A549 (cell line): ENCODE data around the gene KSR1. TPM values are rescaled to one million over a fixed set of nuclear protein-coding genes. Genes with fewer than 3 reads are reported as not detected.

ENCODE experiments used
- ATAC-seq, 2 experiments: fragments of 200-7000 bp in 1 of 2; fragments of >200 bp in 1 of 2; cut with Nextera tagmentation in 1 of 2; cut with Tn5 transposase in 1 of 2; 3 replicates each; pipeline versions ENCODE4 v1.8.0 to v1.9.1; 2018 to 2020; ENCODE audit warnings: mild to moderate bottlenecking in 1 of 2, moderate library complexity in 1 of 2
- CTCF ChIA-PET: fragments of 300-600 bp; sonication (Branson Sonifier 250); formaldehyde crosslinking; extraction: SDS; loops from one replicate; lab custom pipeline; 2021; ENCODE audit warnings: antibody characterized with exemption, inconsistent platforms; lab: Yijun Ruan, JAX
- POLR2A ChIA-PET: fragments of 350-600 bp; formaldehyde crosslinking; extraction: SDS; loops from one replicate; lab custom pipeline; 2021; ENCODE audit warnings: antibody characterized with exemption, inconsistent platforms; lab: Yijun Ruan, JAX
- DNase-seq, 2 experiments: peaks; one replicate each; pipeline versions ENCODE4 v3.0.0 to v3.0.0-alpha.2; 2011 to 2016; ENCODE audit warnings: low read depth in 1 of 2, low spot score in 1 of 2
- FAIRE-seq: peaks from 2 replicates; lab custom pipeline; 2011; peaks lifted over from hg19 to GRCh38; lab: Jason Lieb, UNC
- H3K27ac ChIP-seq, 2 experiments: fragments of >200 bp; sonication (Bioruptor Twin); formaldehyde crosslinking; 3 replicates each; pipeline ENCODE4 v1.5.1; 2016 to 2017
- H3K4me1 ChIP-seq: fragments of >200 bp; sonication (Bioruptor Twin); formaldehyde crosslinking; 3 replicates; pipeline ENCODE4 v1.6.1; 2016
- H3K4me2 ChIP-seq: fragments of >200 bp; sonication (Bioruptor Twin); formaldehyde crosslinking; 3 replicates; pipeline ENCODE4 v1.6.1; 2016
- H3K4me3 ChIP-seq: fragments of >200 bp; sonication (Bioruptor Twin); formaldehyde crosslinking; 3 replicates; pipeline ENCODE4 v1.5.1; 2016
- H3K9me3 ChIP-seq: fragments of >200 bp; sonication (Bioruptor Twin); formaldehyde crosslinking; 3 replicates; pipeline ENCODE4 v1.6.1; 2016
- EHF ChIP-seq: fragments of 250-450 bp; sonication (Bioruptor Pico); IDR thresholded peaks from 2 replicates; pipeline ENCODE4 v1.5.0; 2020; ENCODE audit warnings: mild to moderate bottlenecking
- EP300 ChIP-seq, 2 experiments: fragments of >200 bp; sonication (Bioruptor Twin); formaldehyde crosslinking; IDR thresholded peaks; 2 replicates in 1 of 2; 3 replicates in 1 of 2; pipeline ENCODE4 v1.6.1; 2016 to 2017
- HOXB5 ChIP-seq: fragments of 250-450 bp; sonication (Bioruptor Pico); IDR thresholded peaks from 2 replicates; pipeline ENCODE4 v1.5.0; 2020; ENCODE audit warnings: mild to moderate bottlenecking, moderate library complexity
- KDM1A ChIP-seq: fragments of 200-600 bp; sonication (generic); IDR thresholded peaks from 2 replicates; pipeline ENCODE4 v1.6.1; 2016; ENCODE audit warnings: low read depth, mild to moderate bottlenecking
- KDM5A ChIP-seq: fragments of 200-600 bp; sonication (generic); IDR thresholded peaks from 2 replicates; pipeline ENCODE4 v1.6.1; 2016; ENCODE audit warnings: antibody characterized with exemption, mild to moderate bottlenecking
- MAZ ChIP-seq: fragments of 150-350 bp; IDR thresholded peaks from 2 replicates; pipeline ENCODE4 v1.6.1; 2014; ENCODE audit warnings: antibody characterized with exemption, low read depth, low read length, borderline replicate concordance
- PHF8 ChIP-seq: fragments of 200-600 bp; sonication (generic); IDR thresholded peaks from 2 replicates; pipeline ENCODE4 v1.6.1; 2016; ENCODE audit warnings: low read depth, mild to moderate bottlenecking, antibody characterized with exemption, moderate library complexity, borderline replicate concordance
- POLR2A ChIP-seq: IDR thresholded peaks from 2 replicates; pipeline ENCODE4 v1.6.1; 2012; ENCODE audit warnings: mild to moderate bottlenecking, low read length
- POLR2AphosphoS2 ChIP-seq: conservative IDR thresholded peaks from 2 replicates; pipeline ENCODE4 v1.6.1; 2012; ENCODE audit warnings: low read length, improper control_type of control experiment, inconsistent platforms
- RAD21 ChIP-seq, 2 experiments: fragments of >200 bp in 1 of 2; sonication (Bioruptor Twin) in 1 of 2; formaldehyde crosslinking in 1 of 2; IDR thresholded peaks in 1 of 2; conservative IDR thresholded peaks in 1 of 2; 2 replicates in 1 of 2; 3 replicates in 1 of 2; pipeline ENCODE4 v1.6.1; 2012 to 2018; ENCODE audit warnings: inconsistent platforms in 1 of 2
- RARB ChIP-seq: fragments of 250-450 bp; sonication (Bioruptor Pico); IDR thresholded peaks from 2 replicates; pipeline ENCODE4 v1.8.0; 2021; ENCODE audit warnings: mild to moderate bottlenecking, moderate library complexity
- RCOR1 ChIP-seq: fragments of 150-350 bp; IDR thresholded peaks from 2 replicates; pipeline ENCODE4 v1.6.1; 2014; ENCODE audit warnings: antibody characterized with exemption, low read length, low read depth
- RFX5 ChIP-seq: fragments of 450-650 bp; IDR thresholded peaks from 2 replicates; pipeline ENCODE4 v1.7.1; 2014; ENCODE audit warnings: antibody characterized with exemption, mild to moderate bottlenecking, moderate library complexity
- SMC3 ChIP-seq: fragments of >200 bp; sonication (Bioruptor Twin); formaldehyde crosslinking; IDR thresholded peaks from 3 replicates; pipeline ENCODE4 v1.6.1; 2018; ENCODE audit warnings: inconsistent platforms
- ZNF302 ChIP-seq: fragments of 250-450 bp; sonication (Bioruptor Pico); IDR thresholded peaks from 2 replicates; pipeline ENCODE4 v1.9.0; 2021; ENCODE audit warnings: inconsistent platforms, mild to moderate bottlenecking, moderate library complexity
- ZSCAN20 ChIP-seq: fragments of 250-450 bp; sonication (Bioruptor Pico); IDR thresholded peaks from 2 replicates; pipeline ENCODE4 v1.8.0; 2022; ENCODE audit warnings: mild to moderate bottlenecking, moderate library complexity
- WGBS: methylation state at CpG from one replicate; pipeline ENCODE4 v1.1.6; 2017; ENCODE audit errors: missing lambda C conversion rate; 5-methylcytosine and 5-hydroxymethylcytosine counted together
- polyA plus RNA-seq, 4 experiments: library from polyadenylated mRNA; depleted of rRNA in 3 of 4; stranded (reverse); fragments of >200 nt; fragmentation: RNase III in 1 of 4; extraction: RNeasy Plus Mini Kit Qiagen cat#74134 plus additional on column Dnase treatment in 1 of 4; gene quantifications; 2 replicates in 3 of 4; 3 replicates in 1 of 4; pipeline ENCODE4 v1.2.3, GENCODE V29; 2011 to 2017
- TF ChIP-seq, protein P1 (sequence below): IDR thresholded peaks from 2 replicates; pipeline ENCODE4 v1.6.1; 2012
- TF ChIP-seq, protein P2 (sequence below): fragments of >200 bp; sonication (Bioruptor Twin); formaldehyde crosslinking; IDR thresholded peaks from 2 replicates; pipeline ENCODE4 v1.6.1; 2016
- TF ChIP-seq, protein P3 (sequence below): fragments of 150-350 bp; IDR thresholded peaks from 2 replicates; pipeline ENCODE4 v1.6.1; 2014; ENCODE audit warnings: low read depth, mild to moderate bottlenecking, low read length
- TF ChIP-seq, protein P4 (sequence below): fragments of >200 bp; sonication (Bioruptor Twin); formaldehyde crosslinking; IDR thresholded peaks from 3 replicates; pipeline ENCODE4 v1.5.1; 2016

The KSR1 gene
- polyA plus RNA-seq, 2 of the 4 experiments (the other 2 are of a cell fraction) = 13.3 to 14.6 TPM

DNA sequence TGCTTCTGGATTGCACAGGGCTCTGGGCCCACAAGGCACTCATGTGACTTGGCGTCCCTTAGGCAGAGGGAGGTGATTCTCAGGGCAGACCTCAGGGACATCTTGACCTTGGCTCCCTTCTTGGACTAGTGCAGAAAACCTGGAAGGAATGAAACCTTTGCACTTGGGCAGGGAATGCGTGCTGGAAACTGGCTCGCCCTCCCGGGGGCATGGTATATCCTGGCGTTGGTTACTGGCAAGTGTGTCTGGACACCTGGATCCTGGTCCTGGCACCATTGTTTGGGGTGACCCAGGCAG, 111.3 kb downstream of the KSR1 start:
- POLR2A ChIA-PET = interaction anchor here (1.4 kb wide), 1 partner anchor 273 kb away, joined by 4 read pairs; the partner anchor contains the start of gene WSB1
- no peak for DNase-seq
- 95% methylated on average over 5 of the region's 5 CpGs for WGBS
- Histone ChIP-seq H3K4me1 (peaks cover 66% of the 10 kb centered on the region), H3K27ac (peak overlapping the region; percentile 46 to 87), H3K9me3 (no peaks in the 10 kb centered on the region), H3K4me3 (no peak overlapping the region), H3K4me2 (no peak overlapping the region)
- no peak for FAIRE-seq
- CTCF ChIA-PET = interaction anchor here (0.9 to 8.7 kb wide), 17 partner anchors 7 to 217 kb away, joined by 3 to 76 read pairs (median 8); no protein-coding TSS in a partner anchor
- no peak for ATAC-seq
- TF ChIP-seq POLR2AphosphoS2 = no peak

DNA sequence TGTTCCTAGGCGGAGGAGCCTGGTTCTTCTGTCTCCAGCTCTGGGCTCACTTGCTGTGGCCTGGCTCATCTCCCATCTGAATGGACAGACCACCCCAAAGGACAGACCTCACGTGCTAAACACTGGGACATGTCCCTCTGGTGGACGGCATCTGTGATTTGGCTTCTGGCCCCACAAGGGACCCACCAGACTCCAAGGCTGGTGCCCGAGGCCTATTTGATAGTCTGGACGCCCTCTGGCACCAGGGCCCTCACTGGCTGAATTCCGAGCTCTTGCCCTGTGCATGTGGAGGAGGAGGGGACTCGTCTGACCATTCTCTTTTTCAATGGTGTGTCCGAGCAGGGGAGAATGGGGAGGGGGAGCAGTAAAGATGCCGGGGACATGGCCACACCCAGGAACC, 112.0 kb downstream of the KSR1 start:
- 87% methylated on average over 9 of the region's 9 CpGs for WGBS
- TF ChIP-seq, protein P1, sequence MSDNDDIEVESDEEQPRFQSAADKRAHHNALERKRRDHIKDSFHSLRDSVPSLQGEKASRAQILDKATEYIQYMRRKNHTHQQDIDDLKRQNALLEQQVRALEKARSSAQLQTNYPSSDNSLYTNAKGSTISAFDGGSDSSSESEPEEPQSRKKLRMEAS = no peak
- TF ChIP-seq RAD21 (conservative IDR thresholded peaks at IDR 0.05 in 1 of 2, IDR thresholded peaks at IDR 0.05 in 1 of 2) = no peak
- no peak for TF ChIP-seq ZSCAN20
- no peak for TF ChIP-seq KDM1A
- TF ChIP-seq RCOR1 = no peak
- TF ChIP-seq KDM5A = no peak
- FAIRE-seq (no peak), ATAC-seq (no peak), DNase-seq (no peak)
- Histone ChIP-seq H3K4me1 (peaks cover 68% of the 10 kb centered on the region), H3K4me3 (no peak overlapping the region), H3K4me2 (no peak overlapping the region), H3K9me3 (no peaks in the 10 kb centered on the region), H3K27ac (peak overlapping the region in 1 of 2 experiments; percentile 87; a peak in 3 of 6 replicates)
- POLR2A ChIA-PET = interaction anchor here (1.4 kb wide), 1 partner anchor 274 kb away, joined by 4 read pairs; the partner anchor contains the start of gene WSB1
- CTCF ChIA-PET = interaction anchor here (0.6 to 8.0 kb wide), 27 partner anchors 8 to 684 kb away, joined by 3 to 35 read pairs (median 4); partner anchors contain the start of gene KSR1

DNA sequence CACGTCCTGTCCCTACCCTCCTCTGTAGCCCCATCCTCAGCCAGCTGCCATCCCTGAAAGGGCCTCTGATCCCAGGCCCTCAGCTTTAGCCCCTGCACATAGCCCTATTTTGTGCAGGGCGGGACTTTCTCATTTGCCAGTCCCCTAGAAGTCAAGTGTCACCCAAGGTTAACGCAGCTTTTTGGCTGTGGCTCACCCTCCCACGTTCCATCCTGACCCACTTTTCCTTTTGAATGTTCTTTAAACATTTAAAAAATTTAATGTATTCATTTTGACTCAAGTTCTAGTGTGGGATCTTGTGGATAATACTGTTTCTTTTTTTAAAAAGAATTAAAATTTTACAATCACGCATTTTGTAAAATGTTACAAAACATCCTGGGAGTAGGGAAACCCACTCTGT, 112.6 kb downstream of the KSR1 start:
- CTCF ChIA-PET = interaction anchor here (0.6 to 8.0 kb wide), 25 partner anchors 9 to 683 kb away, joined by 3 to 35 read pairs (median 4); partner anchors contain the start of gene KSR1
- TF ChIP-seq HOXB5 (CRISPR knock-in tag) = no peak
- no peak for TF ChIP-seq POLR2A
- no peak for TF ChIP-seq EP300 (IDR thresholded peaks at IDR 0.05)
- TF ChIP-seq, protein P2, sequence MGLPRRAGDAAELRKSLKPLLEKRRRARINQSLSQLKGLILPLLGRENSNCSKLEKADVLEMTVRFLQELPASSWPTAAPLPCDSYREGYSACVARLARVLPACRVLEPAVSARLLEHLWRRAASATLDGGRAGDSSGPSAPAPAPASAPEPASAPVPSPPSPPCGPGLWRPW = no peak
- TF ChIP-seq ZNF302 (CRISPR knock-in tag) = no peak
- DNase-seq (no peak), FAIRE-seq (no peak), ATAC-seq (no peak)
- Histone ChIP-seq H3K9me3 (no peaks in the 10 kb centered on the region), H3K4me2 (peak overlapping the region; percentile 15; the same call in 1 of the 3 replicates), H3K27ac (peak overlapping the region in 1 of 2 experiments; percentile 87; a peak in 3 of 6 replicates), H3K4me1 (peaks cover 74% of the 10 kb centered on the region), H3K4me3 (no peak overlapping the region)
- WGBS = 87% methylated on average over 5 of the region's 5 CpGs
- POLR2A ChIA-PET = interaction anchor here (1.4 kb wide), 1 partner anchor 275 kb away, joined by 4 read pairs; the partner anchor contains the start of gene WSB1

DNA sequence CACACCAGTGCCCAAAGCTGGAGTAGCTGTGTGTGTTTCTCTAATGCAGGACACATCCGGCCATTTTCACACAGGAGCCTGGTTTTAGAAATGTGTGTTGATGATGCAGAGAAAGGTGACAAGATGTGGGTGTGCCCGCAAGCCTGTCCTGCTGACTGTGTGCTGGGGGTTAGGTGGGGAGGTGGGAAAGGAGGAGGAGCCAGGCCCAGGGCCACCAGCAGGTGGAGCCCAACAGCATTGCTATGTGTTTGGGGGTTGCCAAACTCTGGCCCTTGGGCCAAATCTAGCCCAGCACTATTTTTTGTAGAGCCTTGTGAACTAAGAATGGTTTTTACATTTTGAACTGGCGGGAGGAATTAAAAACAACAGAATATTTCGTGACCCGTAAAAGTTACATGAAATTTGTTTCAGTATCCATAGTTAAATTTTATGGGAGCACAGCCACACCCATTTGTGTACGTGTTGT, 113.0 kb downstream of the KSR1 start:
- H3K4me3 ChIP-seq = no peak overlapping the region
- 81% methylated on average over 6 of the region's 6 CpGs for WGBS
- POLR2A ChIA-PET = no interaction called here
- TF ChIP-seq, protein P3, sequence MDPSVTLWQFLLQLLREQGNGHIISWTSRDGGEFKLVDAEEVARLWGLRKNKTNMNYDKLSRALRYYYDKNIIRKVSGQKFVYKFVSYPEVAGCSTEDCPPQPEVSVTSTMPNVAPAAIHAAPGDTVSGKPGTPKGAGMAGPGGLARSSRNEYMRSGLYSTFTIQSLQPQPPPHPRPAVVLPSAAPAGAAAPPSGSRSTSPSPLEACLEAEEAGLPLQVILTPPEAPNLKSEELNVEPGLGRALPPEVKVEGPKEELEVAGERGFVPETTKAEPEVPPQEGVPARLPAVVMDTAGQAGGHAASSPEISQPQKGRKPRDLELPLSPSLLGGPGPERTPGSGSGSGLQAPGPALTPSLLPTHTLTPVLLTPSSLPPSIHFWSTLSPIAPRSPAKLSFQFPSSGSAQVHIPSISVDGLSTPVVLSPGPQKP = no peak
- peak; percentile 45 to 52 for TF ChIP-seq RAD21 (conservative IDR thresholded peaks at IDR 0.05 in 1 of 2, IDR thresholded peaks at IDR 0.05 in 1 of 2)
- no peak for TF ChIP-seq PHF8
- no peak for TF ChIP-seq EHF (CRISPR knock-in tag)
- TF ChIP-seq, protein P1 = no peak
- TF ChIP-seq SMC3 = peak; percentile 57; the same call in 2 of the 3 replicates
- no peak for TF ChIP-seq HOXB5 (CRISPR knock-in tag)
- TF ChIP-seq, protein P4, sequence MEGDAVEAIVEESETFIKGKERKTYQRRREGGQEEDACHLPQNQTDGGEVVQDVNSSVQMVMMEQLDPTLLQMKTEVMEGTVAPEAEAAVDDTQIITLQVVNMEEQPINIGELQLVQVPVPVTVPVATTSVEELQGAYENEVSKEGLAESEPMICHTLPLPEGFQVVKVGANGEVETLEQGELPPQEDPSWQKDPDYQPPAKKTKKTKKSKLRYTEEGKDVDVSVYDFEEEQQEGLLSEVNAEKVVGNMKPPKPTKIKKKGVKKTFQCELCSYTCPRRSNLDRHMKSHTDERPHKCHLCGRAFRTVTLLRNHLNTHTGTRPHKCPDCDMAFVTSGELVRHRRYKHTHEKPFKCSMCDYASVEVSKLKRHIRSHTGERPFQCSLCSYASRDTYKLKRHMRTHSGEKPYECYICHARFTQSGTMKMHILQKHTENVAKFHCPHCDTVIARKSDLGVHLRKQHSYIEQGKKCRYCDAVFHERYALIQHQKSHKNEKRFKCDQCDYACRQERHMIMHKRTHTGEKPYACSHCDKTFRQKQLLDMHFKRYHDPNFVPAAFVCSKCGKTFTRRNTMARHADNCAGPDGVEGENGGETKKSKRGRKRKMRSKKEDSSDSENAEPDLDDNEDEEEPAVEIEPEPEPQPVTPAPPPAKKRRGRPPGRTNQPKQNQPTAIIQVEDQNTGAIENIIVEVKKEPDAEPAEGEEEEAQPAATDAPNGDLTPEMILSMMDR = peak; percentile 68
- TF ChIP-seq MAZ = no peak
- TF ChIP-seq RARB = no peak
- TF ChIP-seq RFX5 = no peak
- peak overlapping the region; percentile 21 to 87; a peak in 5 of 6 replicates for H3K27ac ChIP-seq
- peak overlapping the region; percentile 15; the same call in 1 of the 3 replicates for H3K4me2 ChIP-seq
- no peaks in the 10 kb centered on the region for H3K9me3 ChIP-seq
- CTCF ChIA-PET = interaction anchor here (0.9 to 8.0 kb wide), 28 partner anchors 9 to 285 kb away, joined by 3 to 35 read pairs (median 5); partner anchors contain the start of gene KSR1
- FAIRE-seq = no peak
- peak; percentile 72 to 86; a peak in 5 of 6 replicates for ATAC-seq
- peak; percentile 63 to 65 for DNase-seq
- H3K4me1 ChIP-seq = peaks cover 79% of the 10 kb centered on the region
